ENCODE results near the gene TIE1. TPM values are rescaled to one million over a fixed set of nuclear protein-coding genes. Genes with fewer than 3 reads are reported as not detected.

The TIE1 gene
- polyA plus RNA-seq, 3 donors = 10.2 to 56.7 (median 55.3) TPM

- H3K27ac ChIP-seq (ENCODE audit: low read depth, low read length) = no peak overlapping the region
- WGBS, 3 donors = 86 to 88% (median 87%) methylated on average over 6 of the region's 6 CpGs
These were observed 5.3 kb downstream of the TIE1 start for GRCh38 chr1:43305926-43306687.

DNA sequence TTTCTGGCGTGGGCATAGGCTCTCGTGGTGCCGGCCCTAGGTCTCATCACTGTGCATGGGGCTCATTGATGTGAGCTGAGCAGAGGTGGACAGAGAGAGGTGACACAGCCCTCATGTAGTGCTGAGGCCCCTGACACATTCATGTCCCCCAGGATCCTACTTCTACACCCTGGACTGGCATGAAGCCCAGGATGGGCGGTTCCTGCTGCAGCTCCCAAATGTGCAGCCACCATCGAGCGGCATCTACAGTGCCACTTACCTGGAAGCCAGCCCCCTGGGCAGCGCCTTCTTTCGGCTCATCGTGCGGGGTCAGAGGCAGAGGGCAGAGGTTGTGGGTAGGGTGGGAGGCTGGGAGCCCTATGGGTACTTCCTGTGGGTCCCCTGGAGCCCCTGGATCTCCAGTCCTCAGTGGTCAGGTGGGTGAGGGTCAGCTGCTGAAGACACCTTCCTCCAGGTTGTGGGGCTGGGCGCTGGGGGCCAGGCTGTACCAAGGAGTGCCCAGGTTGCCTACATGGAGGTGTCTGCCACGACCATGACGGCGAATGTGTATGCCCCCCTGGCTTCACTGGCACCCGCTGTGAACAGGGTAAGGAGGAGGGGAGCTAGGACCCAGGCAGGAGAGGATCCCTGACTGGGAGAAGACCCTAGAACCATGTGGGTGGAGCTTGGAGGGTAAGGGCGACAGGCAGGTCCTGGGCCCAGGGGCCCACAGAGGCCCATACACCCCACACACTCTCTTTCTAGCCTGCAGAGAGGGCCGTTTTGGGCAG, 6.1 kb downstream of the TIE1 start:
- H3K27ac ChIP-seq (ENCODE audit: low read depth, low read length) = no peak overlapping the region
- WGBS, 3 donors = 85 to 92% (median 91%) methylated on average over 17 of the region's 17 CpGs

- no peak overlapping the region for H3K27ac ChIP-seq (ENCODE audit: low read depth, low read length)
- 93 to 94% (median 93%) methylated on average over 9 of the region's 9 CpGs for WGBS, 3 donors
These were observed 6.8 kb downstream of the TIE1 start for GRCh38 chr1:43307458-43308158.

- whole genome bisulfite sequencing, 3 donors = 94 to 97% (median 94%) methylated on average over 20 of the region's 20 CpGs
- no peak overlapping the region for H3K27ac ChIP-seq (ENCODE audit: low read depth, low read length)
These were observed 8.0 kb downstream of the TIE1 start for GRCh38 chr1:43308635-43309404.

- WGBS, 3 donors = 87 to 92% (median 91%) methylated on average over 13 of the region's 13 CpGs
- H3K27ac ChIP-seq (ENCODE audit: low read depth, low read length) = no peak overlapping the region
These were observed 8.7 kb downstream of the TIE1 start for GRCh38 chr1:43309405-43310025.

DNA sequence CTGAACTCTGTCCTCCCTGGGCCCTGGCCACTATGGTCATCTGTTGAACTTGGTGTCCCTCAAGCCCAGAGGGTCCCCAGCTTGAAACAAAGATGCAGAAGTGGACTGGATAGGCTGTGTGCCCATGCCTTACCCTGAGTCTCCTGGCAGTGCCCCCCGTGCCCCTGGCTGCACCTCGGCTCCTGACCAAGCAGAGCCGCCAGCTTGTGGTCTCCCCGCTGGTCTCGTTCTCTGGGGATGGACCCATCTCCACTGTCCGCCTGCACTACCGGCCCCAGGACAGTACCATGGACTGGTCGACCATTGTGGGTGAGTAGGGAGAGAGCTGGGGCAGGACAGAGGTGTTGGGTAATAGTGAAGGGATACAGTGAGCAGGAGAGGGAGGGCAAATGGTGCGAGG, 10.7 kb downstream of the TIE1 start:
- no peak overlapping the region for H3K27ac ChIP-seq (ENCODE audit: low read depth, low read length)
- 90 to 94% (median 92%) methylated on average over 9 of the region's 9 CpGs for WGBS, 3 donors

DNA sequence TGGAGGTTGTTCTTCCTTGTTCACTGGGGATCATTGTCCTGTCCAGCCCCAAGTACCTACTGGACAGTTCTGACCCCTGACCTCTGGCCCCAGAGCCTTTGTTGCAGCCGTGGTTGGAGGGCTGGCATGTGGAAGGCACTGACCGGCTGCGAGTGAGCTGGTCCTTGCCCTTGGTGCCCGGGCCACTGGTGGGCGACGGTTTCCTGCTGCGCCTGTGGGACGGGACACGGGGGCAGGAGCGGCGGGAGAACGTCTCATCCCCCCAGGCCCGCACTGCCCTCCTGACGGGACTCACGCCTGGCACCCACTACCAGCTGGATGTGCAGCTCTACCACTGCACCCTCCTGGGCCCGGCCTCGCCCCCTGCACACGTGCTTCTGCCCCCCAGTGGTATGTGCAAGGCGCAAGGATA, 11.4 kb downstream of the TIE1 start:
- WGBS, 3 donors = 88 to 92% (median 92%) methylated on average over 19 of the region's 19 CpGs
- H3K27ac ChIP-seq (ENCODE audit: low read depth, low read length) = no peak overlapping the region

GRCh38 chr1:43312663-43313515, 12.1 kb downstream of the TIE1 start:
- H3K27ac ChIP-seq (ENCODE audit: low read depth, low read length) = no peak overlapping the region
- WGBS, 3 donors = 91 to 95% (median 93%) methylated on average over 24 of the region's 24 CpGs

DNA sequence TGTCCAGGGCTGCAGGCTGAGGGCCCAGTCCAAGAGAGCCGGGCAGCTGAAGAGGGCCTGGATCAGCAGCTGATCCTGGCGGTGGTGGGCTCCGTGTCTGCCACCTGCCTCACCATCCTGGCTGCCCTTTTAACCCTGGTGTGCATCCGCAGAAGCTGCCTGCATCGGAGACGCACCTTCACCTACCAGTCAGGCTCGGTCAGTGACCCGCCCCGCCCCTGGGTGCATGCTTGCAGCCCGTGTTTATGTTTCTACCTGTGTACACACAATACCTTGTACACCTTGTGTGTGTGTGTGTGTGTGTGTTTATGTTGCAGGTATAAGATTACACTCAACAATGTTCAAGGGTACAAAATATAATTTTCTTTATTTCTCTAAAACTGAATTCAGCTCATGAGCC, 13.0 kb downstream of the TIE1 start:
- no peak overlapping the region for H3K27ac ChIP-seq (ENCODE audit: low read depth, low read length)
- 84 to 92% (median 90%) methylated on average over 10 of the region's 10 CpGs for WGBS, 3 donors

DNA sequence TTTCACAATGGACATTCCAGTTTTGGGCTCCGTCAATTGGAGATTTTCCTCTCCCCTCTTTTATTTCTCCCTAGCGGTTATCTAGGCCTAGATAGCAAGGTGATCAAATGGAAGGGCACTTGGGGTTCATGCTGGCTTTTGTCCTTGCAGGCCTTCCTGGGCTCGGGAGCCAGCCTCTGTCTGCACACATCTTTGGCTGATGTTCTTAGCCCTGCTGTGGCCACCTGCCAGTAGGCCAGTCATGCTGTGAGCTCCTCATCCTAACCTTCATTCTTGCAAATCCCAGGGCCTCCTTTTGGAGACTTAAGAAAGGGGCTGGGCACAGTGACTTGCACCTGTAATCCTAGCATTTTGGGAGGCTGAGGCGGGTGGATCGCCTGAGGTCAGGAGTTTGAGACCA, 13.5 kb downstream of the TIE1 start:
- 93 to 95% (median 94%) methylated on average over 5 of the region's 5 CpGs for WGBS, 3 donors

DNA sequence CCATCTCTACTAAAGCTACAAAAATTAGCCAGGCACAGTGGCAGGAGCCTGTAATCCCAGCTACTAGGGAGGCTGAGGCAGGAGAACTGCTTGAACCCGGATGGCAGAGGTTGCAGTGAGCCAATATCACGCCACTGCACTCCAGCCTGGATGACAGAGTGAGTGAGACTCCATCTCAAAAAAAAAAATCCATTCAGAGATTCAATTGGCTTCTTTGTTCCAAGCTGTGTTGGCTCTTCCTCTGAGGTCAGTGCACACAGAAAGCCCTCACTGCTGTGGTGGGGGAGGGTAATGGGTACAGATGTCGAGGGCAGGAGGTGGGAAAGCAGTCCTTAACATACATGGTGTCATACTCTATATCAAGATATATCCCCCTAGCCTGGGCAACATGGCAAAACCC, 14.7 kb downstream of the TIE1 start:
- H3K27ac ChIP-seq (ENCODE audit: low read depth, low read length) = no peak overlapping the region
- 82 to 91% (median 89%) methylated on average over 3 of the region's 3 CpGs for WGBS, 3 donors

More for the DNA sequence above, 13.5 kb downstream of the TIE1 start:
- H3K27ac ChIP-seq (ENCODE audit: low read depth, low read length) = no peak overlapping the region

- WGBS, 3 donors = 88 to 90% (median 89%) methylated on average over 10 of the region's 10 CpGs
- no peak overlapping the region for H3K27ac ChIP-seq (ENCODE audit: low read depth, low read length)
These were observed 15.4 kb downstream of the TIE1 start for GRCh38 chr1:43315963-43316737.

DNA sequence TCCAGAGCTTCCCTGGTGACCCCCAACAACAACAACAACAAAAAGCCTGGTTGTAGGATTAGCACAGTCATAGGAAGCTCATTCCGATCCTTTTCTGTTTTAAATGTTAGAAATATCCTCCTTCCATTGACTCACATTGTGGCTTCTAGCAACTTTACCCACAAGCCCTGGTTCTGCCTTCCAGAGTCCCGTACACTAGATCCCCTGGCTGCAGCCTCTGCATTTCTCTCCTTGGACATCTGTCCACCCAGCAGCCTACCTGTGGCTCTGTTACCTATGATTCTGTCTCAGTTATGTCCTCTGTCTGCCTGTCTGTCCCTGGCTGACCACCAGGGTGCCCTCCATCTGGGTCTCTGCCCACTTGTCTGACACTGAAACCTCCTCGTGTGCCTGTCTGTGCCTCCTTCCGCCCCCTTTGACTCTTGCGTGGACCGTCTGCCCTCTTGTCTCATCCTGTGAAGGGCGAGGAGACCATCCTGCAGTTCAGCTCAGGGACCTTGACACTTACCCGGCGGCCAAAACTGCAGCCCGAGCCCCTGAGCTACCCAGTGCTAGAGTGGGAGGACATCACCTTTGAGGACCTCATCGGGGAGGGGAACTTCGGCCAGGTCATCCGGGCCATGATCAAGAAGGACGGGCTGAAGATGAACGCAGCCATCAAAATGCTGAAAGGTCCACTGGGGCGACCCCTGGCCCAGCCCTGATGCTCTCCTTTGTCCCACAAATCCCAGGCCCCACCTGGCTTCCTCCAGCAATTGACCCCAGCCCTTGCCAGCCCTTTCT, 16.1 kb downstream of the TIE1 start:
- no peak overlapping the region for H3K27ac ChIP-seq (ENCODE audit: low read depth, low read length)
- 88 to 90% (median 89%) methylated on average over 16 of the region's 16 CpGs for WGBS, 3 donors

GRCh38 chr1:43317817-43318471, 17.2 kb downstream of the TIE1 start:
- WGBS, 3 donors = 83 to 90% (median 83%) methylated on average over 15 of the region's 15 CpGs
- H3K27ac ChIP-seq (ENCODE audit: low read depth, low read length) = no peak overlapping the region

GRCh38 chr1:43318831-43319230, 18.0 kb downstream of the TIE1 start:
- WGBS, 3 donors = 68 to 90% (median 81%) methylated on average over 4 of the region's 4 CpGs
- no peak overlapping the region for H3K27ac ChIP-seq (ENCODE audit: low read depth, low read length)
